HT-29 (cell line): ENCODE measurements around the gene GPSM3. TPM values are rescaled to one million over a fixed set of nuclear protein-coding genes. Genes with fewer than 3 reads are reported as not detected.
"Not testable (repeated sequence)": the region's sequence is repeated elsewhere in the genome, so short reads cannot be mapped to it uniquely, and the experiment has no call there.

Experiments used
- DNase-seq: peaks from one replicate; pipeline ENCODE4 v3.0.0-alpha.2; 2015; ENCODE audit warnings: low spot score
- total RNA-seq: library from RNA; depleted of rRNA; stranded (reverse); fragments of >200 nt; shearing (Covaris generic); gene quantifications from 2 replicates; pipeline ENCODE4 v1.2.3, GENCODE V29; 2014; rRNA removed

The GPSM3 gene
- total RNA-seq = 2.2 and 4.7 TPM in 2 replicates

- DNase-seq = no peak
These were observed at the start of gene GPSM3 for GRCh38 chr6:32192608-32193039. GPSM3 (minus strand) TSS chr6:32192643; CDS start chr6:32192513, 130 bp downstream.

- DNase-seq = no peak
These were observed 48.2 kb upstream of the GPSM3 start for GRCh38 chr6:32240686-32241085.

GRCh38 chr6:32239462-32239861 lies 47.0 kb upstream of the GPSM3 start:
- no peak for DNase-seq

GRCh38 chr6:32234934-32235333 lies 42.5 kb upstream of the GPSM3 start:
- no peak for DNase-seq

DNA sequence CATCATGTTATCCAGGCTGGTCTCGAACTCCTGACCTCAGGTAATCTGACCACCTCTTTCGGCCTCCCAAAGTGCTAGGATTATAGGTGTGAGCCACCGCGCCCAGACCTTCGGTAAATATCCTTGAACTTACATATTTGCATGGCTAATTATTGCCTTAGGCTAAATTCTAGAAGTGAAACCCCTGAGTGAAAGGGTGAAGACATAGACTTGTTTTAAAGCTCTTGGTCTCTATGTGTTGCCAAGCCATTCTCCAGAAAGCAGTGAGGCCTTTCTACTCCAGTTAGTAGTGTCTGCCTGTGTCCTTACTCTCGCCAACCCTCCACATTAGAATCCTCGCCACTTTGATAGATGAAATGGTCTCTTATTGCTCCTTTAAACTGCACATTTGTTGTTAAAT lies 34.0 kb upstream of the GPSM3 start:
- no peak for DNase-seq

DNA sequence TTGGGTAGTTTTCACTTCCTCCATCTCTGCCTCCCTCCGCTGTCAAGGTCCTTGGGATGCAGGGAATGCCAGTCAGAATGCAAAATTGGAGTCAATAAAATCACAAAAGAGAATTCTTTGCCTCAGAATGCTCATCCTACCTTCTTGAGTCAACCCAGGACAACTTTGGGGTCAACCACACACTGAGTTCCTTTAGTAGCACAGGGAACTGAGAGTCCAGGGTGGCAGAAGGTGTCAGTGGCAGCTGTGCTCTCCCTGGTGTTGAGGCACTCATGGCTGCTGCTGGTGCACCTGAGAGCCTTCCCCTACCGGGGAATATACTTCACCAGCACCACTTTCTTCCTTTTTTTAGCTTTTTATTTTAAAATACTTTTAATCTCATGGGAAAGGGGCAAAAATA lies 32.3 kb upstream of the GPSM3 start:
- DNase-seq = no peak

DNA sequence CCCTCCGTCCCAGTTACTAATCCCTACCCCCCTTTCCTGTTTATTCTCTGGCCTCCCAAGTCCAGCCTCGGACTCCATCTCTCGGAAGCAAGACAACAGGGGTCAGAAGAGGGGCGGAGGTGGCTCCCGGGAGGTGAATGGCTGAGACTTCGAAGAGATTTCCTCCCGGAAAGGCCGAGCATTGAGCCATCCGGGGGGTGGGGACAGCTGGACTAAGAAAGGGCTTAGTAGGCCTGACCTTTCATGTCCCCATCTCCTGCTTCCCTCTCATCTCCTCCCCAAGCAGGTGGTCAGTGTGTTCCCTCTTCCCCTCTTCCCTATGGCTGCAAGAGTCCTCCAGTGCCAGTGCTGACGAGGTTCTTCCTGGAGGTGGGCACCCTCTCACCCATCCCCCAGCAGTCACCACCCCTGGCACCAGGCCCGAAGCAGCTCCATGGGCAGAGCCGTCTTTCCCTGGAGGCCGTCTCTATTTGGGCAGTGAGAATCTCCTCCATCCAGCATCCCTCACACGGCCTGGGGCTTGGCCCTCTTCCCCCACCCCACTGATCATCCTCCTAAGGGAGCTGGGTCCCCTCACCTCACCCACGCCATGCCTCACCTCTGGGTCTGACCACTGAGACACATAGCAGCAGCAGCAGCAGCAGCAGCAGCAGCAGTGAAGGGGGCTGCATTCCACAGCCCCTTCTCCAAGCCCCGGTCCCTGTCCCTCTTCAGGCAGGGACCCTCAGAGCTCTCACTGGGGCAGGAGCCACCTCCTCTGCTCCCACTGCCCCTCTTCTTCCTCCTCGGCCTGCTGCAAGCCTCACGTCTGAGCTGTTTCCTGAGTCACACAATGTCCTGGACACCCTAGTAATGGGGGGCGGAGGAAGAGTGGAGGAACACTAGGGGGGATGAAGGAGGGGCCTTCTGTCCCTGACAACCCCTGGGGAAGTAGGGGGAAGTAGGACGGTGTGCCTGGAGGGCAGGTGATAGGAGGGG lies 31.1 kb upstream of the GPSM3 start, which contains the start of gene NOTCH4:
Gene NOTCH4, minus strand, starts transcription at position 810 of the 978 bp plus-strand sequence. Its CDS starts 139 bp downstream, at position 671.
- no peak for DNase-seq

DNA sequence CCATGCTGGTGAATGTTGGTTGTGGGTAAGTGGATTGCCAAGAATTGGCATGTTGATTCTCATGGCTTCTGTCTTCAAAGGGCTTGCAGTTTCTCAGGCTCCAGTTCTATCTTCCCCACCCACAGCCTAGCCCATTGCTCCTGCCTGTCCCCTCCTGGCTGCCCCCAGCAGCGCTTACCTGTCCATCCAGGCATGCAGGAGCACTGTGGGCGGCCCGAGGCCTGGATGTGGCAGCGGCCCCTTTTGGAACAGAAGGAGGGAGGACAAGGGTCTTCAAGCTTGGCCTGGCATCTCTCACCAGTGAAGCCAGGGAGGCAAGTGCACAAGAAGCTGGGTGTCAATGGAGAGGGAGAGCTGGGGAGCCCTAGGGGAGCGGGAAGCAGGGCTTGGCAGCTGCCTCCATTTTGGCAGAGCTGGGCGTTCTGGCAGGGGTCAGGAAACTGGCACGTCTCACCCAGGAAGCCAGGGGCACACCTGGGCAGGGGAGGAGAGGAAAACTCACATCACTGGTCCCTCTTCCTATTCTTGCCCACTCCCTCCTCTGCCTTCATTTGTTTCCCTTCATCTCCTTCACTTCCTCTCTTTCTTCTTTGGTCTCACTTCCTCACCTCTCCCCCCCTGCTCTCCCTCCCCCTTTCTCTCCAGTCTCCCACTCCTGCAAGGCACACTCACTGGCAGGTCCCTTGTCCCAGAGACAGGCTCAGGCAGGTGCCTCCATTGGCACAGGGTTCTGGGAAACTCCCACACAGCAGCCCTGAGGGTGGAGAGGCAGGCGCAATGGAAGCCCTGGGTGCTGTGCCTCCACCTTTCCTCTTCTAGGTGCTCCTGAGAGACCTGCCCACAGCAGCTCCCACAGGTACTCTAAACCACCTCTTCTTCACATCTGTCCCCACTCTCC lies 30.1 kb upstream of the GPSM3 start:
- no peak for DNase-seq

GRCh38 chr6:32220021-32220420 lies 27.6 kb upstream of the GPSM3 start:
- DNase-seq = no peak

DNA sequence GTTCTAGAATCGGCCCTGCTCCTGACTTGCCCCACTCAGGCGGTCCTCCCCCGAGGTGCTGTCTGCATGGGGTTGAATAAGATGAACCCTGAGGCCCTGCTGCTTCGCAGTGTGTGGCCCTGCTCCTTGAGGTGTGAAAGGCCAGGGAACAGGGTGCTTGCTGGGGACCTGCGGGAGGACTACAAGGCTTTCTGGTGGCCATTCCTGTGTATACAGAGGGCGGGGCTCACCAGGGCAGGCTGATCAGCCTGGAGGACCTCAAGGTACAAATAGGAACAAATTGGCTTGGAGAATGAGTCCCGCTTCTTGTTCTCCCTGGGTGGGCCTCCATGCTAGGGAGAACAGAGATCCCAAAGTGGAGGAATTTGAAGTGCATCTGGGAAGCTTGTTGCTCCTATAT lies 25.7 kb upstream of the GPSM3 start:
- DNase-seq = no peak

GRCh38 chr6:32216998-32217397 lies 24.6 kb upstream of the GPSM3 start:
- no peak for DNase-seq

- DNase-seq = no peak
These were observed 23.8 kb upstream of the GPSM3 start for GRCh38 chr6:32216285-32216684.

- no peak for DNase-seq
These were observed 23.2 kb upstream of the GPSM3 start for GRCh38 chr6:32215617-32216016.

GRCh38 chr6:32214126-32214525 lies 21.7 kb upstream of the GPSM3 start:
- DNase-seq = no peak

- DNase-seq = no peak
These were observed 21.2 kb upstream of the GPSM3 start for GRCh38 chr6:32213649-32214048.

GRCh38 chr6:32212076-32212760 lies 19.8 kb upstream of the GPSM3 start:
- DNase-seq = no peak

- DNase-seq = not testable (repeated sequence)
These were observed 19.0 kb upstream of the GPSM3 start for GRCh38 chr6:32211432-32211831.

DNA sequence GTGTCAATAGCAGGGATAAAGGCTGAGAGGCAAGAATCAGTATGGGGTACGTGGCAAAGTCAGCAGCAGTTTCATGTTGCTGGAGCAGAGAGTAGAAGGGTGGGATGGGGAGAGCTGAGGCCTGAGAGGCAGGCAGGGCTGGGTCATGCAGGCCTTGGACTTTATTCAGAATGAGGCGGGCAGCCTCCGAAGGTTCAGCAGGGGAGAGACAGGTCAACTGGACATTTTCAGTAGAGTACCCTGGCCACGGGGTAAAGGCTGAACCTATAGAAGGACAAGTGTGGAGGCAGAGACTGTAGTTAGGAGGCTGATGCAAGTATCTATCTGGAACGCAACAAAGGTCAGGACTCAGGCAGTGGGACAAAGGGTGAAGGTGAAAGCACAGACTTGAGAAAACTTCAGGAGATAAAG lies 17.8 kb upstream of the GPSM3 start:
- no peak for DNase-seq

DNA sequence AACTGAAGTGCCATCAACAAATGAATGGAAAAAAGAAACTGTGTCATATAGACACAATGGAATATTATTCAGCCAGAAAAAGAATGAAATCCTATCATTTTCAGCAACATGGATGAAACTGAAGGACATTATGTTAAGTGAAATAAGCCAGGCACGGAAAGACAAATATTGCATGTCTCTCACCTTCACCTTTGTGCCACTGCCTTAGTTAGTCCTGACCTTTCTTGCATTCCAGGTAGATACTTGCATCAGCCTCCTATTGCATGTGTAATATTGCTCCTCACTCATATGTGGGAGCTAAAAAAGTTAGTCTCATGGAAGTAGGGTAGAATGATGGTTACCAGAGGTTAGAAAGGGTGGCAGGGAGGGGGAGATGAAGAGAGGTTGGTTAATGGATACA lies 16.6 kb upstream of the GPSM3 start:
- DNase-seq = no peak

- no peak for DNase-seq
These were observed 11.8 kb upstream of the GPSM3 start for GRCh38 chr6:32204268-32204715.
